Measurements from ENCODE around the gene SIK2. TPM values are rescaled to one million over a fixed set of nuclear protein-coding genes. Genes with fewer than 3 reads are reported as not detected.

SIK2 gene
- total RNA-seq, 4 donors from 2014 or later, result 6.6 to 19.1 (median 16.2) TPM

DNA sequence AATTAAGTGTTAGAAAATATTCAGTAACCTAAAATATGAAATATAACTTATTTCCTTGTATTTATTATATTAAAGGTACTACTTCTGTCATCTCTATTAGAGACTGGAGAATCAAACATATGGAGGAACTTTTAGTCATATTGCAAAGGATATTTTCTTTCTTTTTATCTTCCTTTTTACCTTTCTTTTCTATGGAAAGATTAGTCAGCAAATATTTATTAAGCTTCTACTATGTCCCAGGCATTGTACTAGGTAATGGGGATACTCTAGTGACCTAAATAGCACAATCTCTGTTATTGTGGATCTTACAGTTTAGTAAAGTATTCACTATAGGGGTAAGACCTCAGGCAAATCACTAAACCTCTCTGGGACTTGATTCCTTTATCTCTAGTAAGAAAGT, 18.3 kb downstream of the SIK2 start:
- peaks cover 0 to 28% (median 15%) of the 10 kb centered on the region in 4 donors for H3K4me1 ChIP-seq
- TF ChIP-seq CTCF (IDR thresholded peaks at IDR 0.05) (no peak), EP300 (IDR thresholded peaks at IDR 0.05; ENCODE audit: low read depth) (no peak), POLR2A (IDR thresholded peaks at IDR 0.05) (no peak), POLR2AphosphoS5 (IDR thresholded peaks at IDR 0.05) (no peak)
- in situ Hi-C loops (cut with MboI; ENCODE audit: low pct_ligation_motif_present in 1 of 4, low pct_unique_long_range_greater_than_20kb in 1 of 4, low sequenced_read_pairs in 3 of 4), result loop anchor here in 1 of 4 donors (25.0 kb wide), 1 partner anchor 467 kb away; the partner anchor contains the start of genes SDHD and TIMM8B

GRCh38 chr11:111623527-111624030, 21.3 kb downstream of the SIK2 start:
- DNase-seq, result peak; percentile 65
- TF ChIP-seq POLR2AphosphoS5 (IDR thresholded peaks at IDR 0.05) (peak in 1 of 3 donors; percentile 64), EP300 (IDR thresholded peaks at IDR 0.05; ENCODE audit: low read depth) (no peak)
- H3K36me3 ChIP-seq, result peaks cover 0 to 19% (median 2%) of the 10 kb centered on the region in 4 donors
- no peaks in the 10 kb centered on the region for H3K9me3 ChIP-seq
- no peaks in the 10 kb centered on the region for H3K27me3 ChIP-seq
- intact Hi-C loops (cut with DNase I; ENCODE audit: low total_unique reads), result no loop called here
- in situ Hi-C loops (cut with MboI; ENCODE audit: low pct_ligation_motif_present in 1 of 4, low pct_unique_long_range_greater_than_20kb in 1 of 4, low sequenced_read_pairs in 3 of 4), result loop anchor here in 1 of 4 donors (25.0 kb wide), 1 partner anchor 464 kb away; the partner anchor contains the start of genes SDHD and TIMM8B
- 65 to 71% methylated on average over 4 of the region's 4 CpGs for WGBS, 2 donors (ENCODE audit: low coverage in 1 of 2)
- peaks cover 5 to 58% (median 27%) of the 10 kb centered on the region in 4 donors for H3K4me1 ChIP-seq
- peak overlapping the region; percentile 62 to 73 (median 73) for H3K27ac ChIP-seq
- H3K4me3 ChIP-seq, result no peak overlapping the region

More for the DNA sequence above, 18.3 kb downstream of the SIK2 start:
- no peaks in the 10 kb centered on the region for H3K9me3 ChIP-seq
- H3K4me3 ChIP-seq, result no peak overlapping the region
- H3K27ac ChIP-seq, result no peak overlapping the region
- intact Hi-C loops (cut with DNase I; ENCODE audit: low total_unique reads), result no loop called here
- no peaks in the 10 kb centered on the region for H3K27me3 ChIP-seq
- no peak for DNase-seq
- H3K36me3 ChIP-seq, result peaks cover 0 to 29% (median 6%) of the 10 kb centered on the region in 4 donors

DNA sequence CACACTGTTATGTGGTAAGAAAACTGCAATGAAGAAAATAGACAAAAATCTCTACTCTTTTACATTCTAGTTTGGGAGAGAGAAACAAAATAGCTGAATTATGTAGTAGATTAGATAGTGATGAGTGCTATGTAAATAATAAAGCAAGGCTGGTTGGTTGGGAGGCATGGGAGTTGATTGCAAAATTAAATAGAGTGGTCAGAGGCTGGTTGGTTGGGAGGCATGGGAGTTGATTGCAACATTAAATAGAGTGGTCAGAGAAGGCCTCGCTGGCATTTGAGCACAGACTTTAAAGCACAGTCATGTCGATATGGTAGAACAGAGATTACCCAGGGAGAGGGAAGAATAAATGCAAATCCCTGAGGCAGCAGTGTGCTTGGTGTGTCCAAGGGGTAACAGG, 22.4 kb downstream of the SIK2 start:
- in situ Hi-C loops (cut with MboI; ENCODE audit: low pct_ligation_motif_present in 1 of 4, low pct_unique_long_range_greater_than_20kb in 1 of 4, low sequenced_read_pairs in 3 of 4), result loop anchor here in 1 of 4 donors (25.0 kb wide), 1 partner anchor 463 kb away; the partner anchor contains the start of genes SDHD and TIMM8B
- Histone ChIP-seq H3K36me3 (peaks cover 0 to 10% (median 0%) of the 10 kb centered on the region in 4 donors), H3K4me3 (no peak overlapping the region), H3K4me1 (peaks cover 9 to 66% (median 30%) of the 10 kb centered on the region in 4 donors), H3K27me3 (no peaks in the 10 kb centered on the region), H3K9me3 (no peaks in the 10 kb centered on the region), H3K27ac (peak overlapping the region in 2 of 4 donors; percentile 4 to 73)
- WGBS, 2 donors (ENCODE audit: low coverage in 1 of 2), result 89 to 96% methylated on average over 2 of the region's 2 CpGs
- intact Hi-C loops (cut with DNase I; ENCODE audit: low total_unique reads), result no loop called here
- no peak for DNase-seq
- TF ChIP-seq EP300 (IDR thresholded peaks at IDR 0.05; ENCODE audit: low read depth) (no peak), CTCF (IDR thresholded peaks at IDR 0.05) (no peak), POLR2AphosphoS5 (IDR thresholded peaks at IDR 0.05) (no peak), POLR2A (IDR thresholded peaks at IDR 0.05) (no peak)

DNA sequence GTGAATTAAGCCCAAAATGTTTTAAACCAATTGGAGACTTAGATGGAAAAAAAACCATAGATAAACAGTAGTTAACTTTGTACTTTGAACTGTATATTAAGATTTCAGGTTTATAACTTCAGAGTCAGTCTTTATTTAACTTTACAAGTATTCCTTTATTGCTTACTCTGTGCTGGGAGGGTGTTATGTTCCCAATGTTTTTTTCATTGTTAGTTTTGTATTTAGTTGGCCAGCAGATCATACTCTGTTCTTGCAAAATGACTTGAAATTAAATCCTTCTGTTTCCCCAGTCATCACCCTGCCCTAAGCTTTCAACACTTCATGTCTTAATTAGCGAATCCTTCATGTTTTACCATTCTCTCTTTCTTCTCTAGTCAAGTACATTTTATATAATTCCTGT, 25.3 kb downstream of the SIK2 start:
- intact Hi-C loops (cut with DNase I; ENCODE audit: low total_unique reads) (no loop called here), in situ Hi-C loops (cut with MboI; ENCODE audit: low pct_ligation_motif_present in 1 of 4, low pct_unique_long_range_greater_than_20kb in 1 of 4, low sequenced_read_pairs in 3 of 4) (no loop called here)
- peak overlapping the region in 1 of 4 donors; percentile 26 for H3K4me3 ChIP-seq
- H3K4me1 ChIP-seq, result peaks cover 9 to 86% (median 41%) of the 10 kb centered on the region in 4 donors
- H3K9me3 ChIP-seq, result no peaks in the 10 kb centered on the region
- WGBS, 2 donors (ENCODE audit: low coverage in 1 of 2), result 50 to 75% methylated on average over 1 of the region's 1 CpG
- no peaks in the 10 kb centered on the region for H3K27me3 ChIP-seq
- H3K27ac ChIP-seq, result peak overlapping the region; percentile 72 to 80 (median 74)
- no peak for DNase-seq
- TF ChIP-seq CTCF (IDR thresholded peaks at IDR 0.05) (no peak), EP300 (IDR thresholded peaks at IDR 0.05; ENCODE audit: low read depth) (no peak), POLR2A (IDR thresholded peaks at IDR 0.05) (no peak), POLR2AphosphoS5 (IDR thresholded peaks at IDR 0.05) (no peak)
- H3K36me3 ChIP-seq, result no peaks in the 10 kb centered on the region
